HepG2 (cell line): ENCODE results near the gene PEAK3. TPM values are rescaled to one million over a fixed set of nuclear protein-coding genes. Genes with fewer than 3 reads are reported as not detected.
A peak's percentile ranks its signal among the peaks of the same experiment; 100 is the strongest.

Experiments
- ATAC-seq: fragments of 200-7000 bp; cut with Tn5 transposase; 3 replicates; pipeline ENCODE4 v1.9.1; 2020; ENCODE audit warnings: mild to moderate bottlenecking, moderate library complexity
- BruUV-seq: library from RNA; stranded (reverse); fragments of 400-500 nt; replicated peaks from 2 replicates; lab custom pipeline; 2021; lab: Mats Ljungman, UMichigan
- CTCF ChIA-PET: fragments of 300-600 bp; formaldehyde crosslinking; extraction: SDS; loops from one replicate; lab custom pipeline; 2021; ENCODE audit warnings: low total read pairs, inconsistent platforms, low intra/inter-chr PET ratio; lab: Yijun Ruan, JAX
- POLR2A ChIA-PET: fragments of 350-600 bp; sonication (Branson Sonifier 250); formaldehyde crosslinking; loops from one replicate; lab custom pipeline; 2020; ENCODE audit warnings: antibody characterized with exemption, inconsistent platforms; lab: Yijun Ruan, JAX
- DNase-seq: peaks from one replicate; pipeline ENCODE4 v3.0.0-alpha.2; 2015; ENCODE audit warnings: low spot score
- FAIRE-seq: peaks from 3 replicates; lab custom pipeline; 2011; peaks lifted over from hg19 to GRCh38; lab: Jason Lieb, UNC
- H2AFZ ChIP-seq: one replicate; pipeline ENCODE4 v1.6.1; 2011; ENCODE audit warnings: low read length, inconsistent platforms
- H3K27ac ChIP-seq: fragments of 300-600 bp; 3 replicates; pipeline ENCODE4 v1.8.0; 2011; ENCODE audit warnings: mixed run types, mild to moderate bottlenecking, mixed read lengths, low read length, inconsistent platforms; ENCODE audit not compliant: insufficient read depth; ENCODE audit errors: extremely low read length
- H3K27me3 ChIP-seq, 2 experiments: fragments of 200-600 bp in 1 of 2; 2 replicates in 1 of 2; 3 replicates in 1 of 2; pipeline versions ENCODE4 v1.6.0 to v1.8.0; 2011; ENCODE audit warnings: low read length in 2 of 2, mild to moderate bottlenecking in 2 of 2, moderate library complexity in 2 of 2, inconsistent platforms in 1 of 2; ENCODE audit not compliant: insufficient read depth in 2 of 2, control insufficient read depth in 1 of 2
- H3K36me3 ChIP-seq, 2 experiments: fragments of 200-600 bp in 1 of 2; replicated peaks in 1 of 2; 2 replicates in 1 of 2; 3 replicates in 1 of 2; pipeline versions ENCODE4 v1.5.1 to v1.8.0; 2011; ENCODE audit warnings: low read length in 2 of 2, inconsistent platforms in 1 of 2; ENCODE audit not compliant: insufficient read depth in 2 of 2, control insufficient read depth in 1 of 2
- H3K4me1 ChIP-seq: 2 replicates; pipeline ENCODE4 v1.5.1; 2012; ENCODE audit warnings: low read length, inconsistent platforms; ENCODE audit not compliant: insufficient read depth
- H3K4me2 ChIP-seq: 2 replicates; pipeline ENCODE4 v1.6.0; 2011; ENCODE audit warnings: low read depth, low read length, inconsistent platforms
- H3K4me3 ChIP-seq, 3 experiments: fragments of 200-600 bp in 1 of 3; sonication (generic), shearing (Covaris generic) in 1 of 3; replicated peaks in 1 of 3; 2 replicates each; pipeline ENCODE4 v1.5.1; 2011 to 2016; ENCODE audit warnings: low read length in 3 of 3, inconsistent platforms in 2 of 3, low read depth in 2 of 3, mild to moderate bottlenecking in 2 of 3, control low read depth in 1 of 3, mixed read lengths in 1 of 3; ENCODE audit not compliant: insufficient read depth in 1 of 3
- H3K79me2 ChIP-seq: one replicate; pipeline ENCODE4 v1.6.1; 2011; ENCODE audit warnings: low read length, inconsistent platforms; ENCODE audit not compliant: insufficient read depth
- H3K9ac ChIP-seq: 2 replicates; pipeline ENCODE4 v1.6.0; 2011; ENCODE audit warnings: mild to moderate bottlenecking, low read depth, low read length, inconsistent platforms; ENCODE audit not compliant: insufficient read depth
- H3K9me3 ChIP-seq: 2 replicates; pipeline ENCODE4 v1.5.1; 2012; ENCODE audit warnings: mild to moderate bottlenecking, low read length
- H4K20me1 ChIP-seq: 2 replicates; pipeline ENCODE4 v1.6.0; 2011; ENCODE audit warnings: inconsistent platforms, mild to moderate bottlenecking, low read length, moderate library complexity; ENCODE audit not compliant: insufficient read depth
- ATF7 ChIP-seq, 2 experiments: fragments of 450-650 bp in 1 of 2; sonication (generic) in 1 of 2; formaldehyde crosslinking in 1 of 2; IDR thresholded peaks; 2 replicates each; pipeline versions ENCODE4 v1.4.0 to v1.6.1; 2016 to 2020; ENCODE audit warnings: antibody characterized with exemption in 1 of 2, mild to moderate bottlenecking in 1 of 2, missing genetic modification reagents in 1 of 2
- CREB1 ChIP-seq, 2 experiments: fragments of 450-650 bp in 1 of 2; IDR thresholded peaks; 2 replicates each; pipeline ENCODE4 v1.6.1; 2016 to 2017; ENCODE audit warnings: control low read depth in 1 of 2, mild to moderate bottlenecking in 1 of 2, missing compliant biosample characterization in 1 of 2, missing genetic modification characterization in 1 of 2
- PAWR ChIP-seq: sonication (generic); formaldehyde crosslinking; IDR thresholded peaks from 2 replicates; pipeline ENCODE4 v1.4.0; 2020; ENCODE audit warnings: missing genetic modification reagents, mild to moderate bottlenecking, borderline replicate concordance
- ZBTB44 ChIP-seq: sonication (generic); formaldehyde crosslinking; IDR thresholded peaks from 2 replicates; pipeline ENCODE4 v1.4.0; 2020; ENCODE audit warnings: missing genetic modification reagents
- ZMYM3 ChIP-seq: sonication (generic); formaldehyde crosslinking; IDR thresholded peaks from 2 replicates; pipeline ENCODE4 v1.5.1; 2020; ENCODE audit warnings: mild to moderate bottlenecking, missing genetic modification reagents
- WGBS: methylation state at CpG from one replicate; pipeline ENCODE4 v1.1.6; 2017; ENCODE audit warnings: low lambda C conversion rate; 5-methylcytosine and 5-hydroxymethylcytosine counted together
- in situ Hi-C: cut with HindIII; loops from 2 replicates; pipeline ENCODE4 v1.10.0; 2017; ENCODE audit warnings: low pct_unique_long_range_greater_than_20kb; ENCODE audit not compliant: extremely low pct_ligation_motif_present
- intact Hi-C: fragments of 100-400 bp; cut with micrococcal nuclease; formaldehyde crosslinking; loops from one replicate; pipeline ENCODE4 v1.10.0; 2022; ENCODE audit not compliant: unreplicated experiment
- polyA plus RNA-seq, 8 experiments: library from polyadenylated mRNA; depleted of rRNA in 3 of 8; stranded (reverse) in 7 of 8; unstranded in 1 of 8; fragments of >200 nt; fragmentation: Illumina TruSeq in 4 of 8; extraction: Trizol in 4 of 8; gene quantifications; 2 replicates each; pipeline versions ENCODE4 v1.2.1 to v1.2.3, GENCODE V29; 2011 to 2016; ENCODE audit warnings: low read depth in 4 of 8, missing spikeins in 1 of 8, mixed read lengths in 1 of 8; ENCODE audit not compliant: insufficient read depth in 1 of 8
- total RNA-seq, 5 experiments: library from RNA; depleted of rRNA; stranded (reverse); fragments of >200 nt; fragmentation: Illumina TruSeq; extraction: Trizol; gene quantifications; 2 replicates each; pipeline ENCODE4 v1.2.3, GENCODE V29; 2016; ENCODE audit warnings: low read depth in 1 of 5

Gene PEAK3
- total and polyA plus RNA-seq, 2 of the 13 experiments (the other 11 are each of a cell fraction or from before 2014, with no cell fraction given) = not detected

GRCh38 chr19:2303211-2303798 lies 21.3 kb upstream of the PEAK3 start:
- in situ Hi-C loops = no loop called here
- Histone ChIP-seq H3K79me2 (no peaks in the 10 kb centered on the region), H3K36me3 (no peaks in the 10 kb centered on the region), H3K4me3 (no peak overlapping the region), H3K9ac (no peak overlapping the region), H3K9me3 (no peaks in the 10 kb centered on the region), H4K20me1 (no peaks in the 10 kb centered on the region), H2AFZ (no peak overlapping the region), H3K4me1 (peaks cover 16% of the 10 kb centered on the region), H3K27me3 (peaks cover 7 to 70% of the 10 kb centered on the region in 2 experiments), H3K4me2 (no peak overlapping the region), H3K27ac (no peak overlapping the region)
- WGBS = 84% methylated on average over 11 of the region's 26 CpGs
- no TSS peak for BruUV-seq
- intact Hi-C loops = no loop called here
- FAIRE-seq (no peak), DNase-seq (no peak), ATAC-seq (no peak)
- ChIA-PET POLR2A (no interaction called here), CTCF (no interaction called here)
- 0 out of 2 replicates have a peak, but pooled peaks have one; percentile 37 for TF ChIP-seq ZMYM3 (CRISPR knock-in tag)
- TF ChIP-seq PAWR (CRISPR knock-in tag) = no peak

- Histone ChIP-seq H3K9me3 (no peaks in the 10 kb centered on the region), H3K36me3 (no peaks in the 10 kb centered on the region), H3K4me1 (peaks cover 13% of the 10 kb centered on the region), H3K79me2 (no peaks in the 10 kb centered on the region), H4K20me1 (no peaks in the 10 kb centered on the region), H3K4me2 (no peak overlapping the region), H2AFZ (no peak overlapping the region), H3K4me3 (no peak overlapping the region), H3K9ac (no peak overlapping the region), H3K27me3 (peaks cover 7 to 66% of the 10 kb centered on the region in 2 experiments), H3K27ac (no peak overlapping the region)
- no peak for ATAC-seq
- no peak for FAIRE-seq
- no TSS peak for BruUV-seq
- no peak for TF ChIP-seq ZBTB44 (CRISPR knock-in tag)
- TF ChIP-seq CREB1 (IDR thresholded peaks at IDR 0.05) = peak; percentile 96
- no peak for TF ChIP-seq CREB1 (CRISPR knock-in tag; IDR thresholded peaks at IDR 0.05)
- peak; percentile 96 for TF ChIP-seq ATF7 (IDR thresholded peaks at IDR 0.05)
- TF ChIP-seq ATF7 (CRISPR knock-in tag; IDR thresholded peaks at IDR 0.05) = no peak
- POLR2A ChIA-PET = no interaction called here
- 59% methylated on average over 30 of the region's 62 CpGs for WGBS
- DNase-seq = no peak
- in situ Hi-C loops (no loop called here), intact Hi-C loops (no loop called here)
- CTCF ChIA-PET = no interaction called here
These were observed 20.6 kb upstream of the PEAK3 start for GRCh38 chr19:2302319-2303210.
